Neural progenitor cell (in vitro differentiated cells): ENCODE data around the gene SEMA3C.

Experiments
- EZH2 ChIP-seq: fragments of 200-600 bp; sonication (generic); IDR thresholded peaks from 2 replicates; pipeline ENCODE4 v1.6.1; 2017; ENCODE audit warnings: antibody characterized with exemption, mild to moderate bottlenecking, moderate library complexity
- TF ChIP-seq, protein P1 (sequence below): fragments of 200-600 bp; sonication (generic); IDR thresholded peaks from 2 replicates; pipeline ENCODE4 v1.5.1; 2017; ENCODE audit warnings: antibody characterized with exemption, mild to moderate bottlenecking

DNA sequence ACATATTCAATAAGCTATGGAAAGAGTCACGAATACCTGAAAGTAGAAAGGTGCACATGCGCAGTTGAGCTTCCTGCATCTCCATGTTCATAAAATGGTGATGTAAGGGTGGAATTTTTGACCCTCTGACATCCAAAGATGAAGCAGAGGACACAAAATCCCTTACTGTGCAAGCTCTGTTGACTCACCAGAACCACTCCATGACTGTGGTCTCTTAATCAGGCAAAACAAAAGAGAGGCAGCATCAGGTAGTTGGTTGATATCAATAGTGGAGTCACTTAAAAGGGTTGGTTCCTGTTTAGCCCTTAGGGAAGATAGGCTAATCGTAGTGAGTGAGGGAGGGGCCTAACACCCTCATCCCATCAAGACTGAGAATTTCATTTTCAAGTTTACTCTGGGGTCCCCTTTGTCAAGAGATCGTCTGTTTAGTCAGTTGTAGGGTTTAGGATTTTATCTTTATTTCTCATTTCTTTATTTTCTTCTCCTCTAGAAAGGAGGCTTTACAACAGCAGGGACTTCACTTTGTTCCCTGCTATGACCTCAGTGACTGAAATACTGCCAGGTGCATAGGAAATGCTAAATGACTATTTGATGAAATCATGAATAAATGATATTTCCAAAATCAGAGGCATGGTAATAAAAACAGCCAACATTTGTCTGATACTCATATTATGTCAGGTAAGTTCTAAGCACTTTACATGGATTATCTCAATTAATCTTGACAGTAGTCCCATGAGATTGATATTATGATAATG is 182.3 kb downstream of the SEMA3C start:
- TF ChIP-seq, protein P1, sequence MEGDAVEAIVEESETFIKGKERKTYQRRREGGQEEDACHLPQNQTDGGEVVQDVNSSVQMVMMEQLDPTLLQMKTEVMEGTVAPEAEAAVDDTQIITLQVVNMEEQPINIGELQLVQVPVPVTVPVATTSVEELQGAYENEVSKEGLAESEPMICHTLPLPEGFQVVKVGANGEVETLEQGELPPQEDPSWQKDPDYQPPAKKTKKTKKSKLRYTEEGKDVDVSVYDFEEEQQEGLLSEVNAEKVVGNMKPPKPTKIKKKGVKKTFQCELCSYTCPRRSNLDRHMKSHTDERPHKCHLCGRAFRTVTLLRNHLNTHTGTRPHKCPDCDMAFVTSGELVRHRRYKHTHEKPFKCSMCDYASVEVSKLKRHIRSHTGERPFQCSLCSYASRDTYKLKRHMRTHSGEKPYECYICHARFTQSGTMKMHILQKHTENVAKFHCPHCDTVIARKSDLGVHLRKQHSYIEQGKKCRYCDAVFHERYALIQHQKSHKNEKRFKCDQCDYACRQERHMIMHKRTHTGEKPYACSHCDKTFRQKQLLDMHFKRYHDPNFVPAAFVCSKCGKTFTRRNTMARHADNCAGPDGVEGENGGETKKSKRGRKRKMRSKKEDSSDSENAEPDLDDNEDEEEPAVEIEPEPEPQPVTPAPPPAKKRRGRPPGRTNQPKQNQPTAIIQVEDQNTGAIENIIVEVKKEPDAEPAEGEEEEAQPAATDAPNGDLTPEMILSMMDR, result no peak
- TF ChIP-seq EZH2, result no peak
